Gastroesophageal sphincter (tissue), 4 donors: Measurements from ENCODE around the gene IRS2. TPM values are rescaled to one million over a fixed set of nuclear protein-coding genes. Genes with fewer than 3 reads are reported as not detected.

Experiments
- ATAC-seq: fragments of 150-250 bp; one replicate; pipeline ENCODE4 v1.9.1; 2016; ENCODE audit warnings: mild to moderate bottlenecking, moderate library complexity
- H3K27ac ChIP-seq, 4 donors: fragments of 200-600 bp; sonication (generic) in 3 of 4; 1 replicate in 3 of 4; 2 replicates in 1 of 4; pipeline ENCODE4 v1.5.1; 2016 to 2019
- H3K27me3 ChIP-seq: fragments of 200-600 bp; sonication (generic); one replicate; pipeline ENCODE4 v1.5.1; 2019
- H3K36me3 ChIP-seq, 2 donors: fragments of 200-600 bp; sonication (generic); one replicate each; pipeline ENCODE4 v1.5.1; 2019; ENCODE audit warnings: control low read depth in 1 of 2
- H3K4me1 ChIP-seq, 3 donors: fragments of 200-600 bp; sonication (generic); 1 replicate in 2 of 3; 2 replicates in 1 of 3; pipeline ENCODE4 v1.5.1; 2016 to 2019; ENCODE audit warnings: control low read depth in 2 of 3
- H3K4me3 ChIP-seq, 2 donors: fragments of 200-600 bp; sonication (generic); one replicate each; pipeline ENCODE4 v1.5.1; 2019; ENCODE audit warnings: mild to moderate bottlenecking in 1 of 2, moderate library complexity in 1 of 2
- H3K9me3 ChIP-seq, 3 donors: fragments of 200-600 bp; sonication (generic); one replicate each; pipeline ENCODE4 v1.5.1; 2017 to 2019; ENCODE audit warnings: control low read depth in 2 of 3
- CTCF ChIP-seq, 4 experiments: fragments of 200-600 bp in 2 of 4; fragments of 450-650 bp in 2 of 4; sonication (generic) in 1 of 4; IDR thresholded peaks; one replicate each; pipeline ENCODE4 v1.5.1; 2017 to 2019; ENCODE audit warnings: antibody characterized with exemption in 4 of 4, mild to moderate bottlenecking in 2 of 4, moderate library complexity in 2 of 4
- EP300 ChIP-seq: sonication (generic); formaldehyde crosslinking; IDR thresholded peaks from one replicate; pipeline ENCODE4 v1.6.1; 2017; ENCODE audit warnings: antibody characterized with exemption, mild to moderate bottlenecking
- POLR2A ChIP-seq, 2 donors: fragments of 450-650 bp; IDR thresholded peaks; one replicate each; pipeline ENCODE4 v1.6.1; 2017; ENCODE audit warnings: antibody characterized with exemption in 2 of 2, mild to moderate bottlenecking in 2 of 2, moderate library complexity in 1 of 2
- POLR2AphosphoS5 ChIP-seq: sonication (generic); formaldehyde crosslinking; IDR thresholded peaks from one replicate; pipeline ENCODE4 v1.6.1; 2017; ENCODE audit warnings: antibody characterized with exemption
- WGBS, 2 donors: methylation state at CpG; one replicate each; pipeline ENCODE4 v1.1.5; 2018; ENCODE audit warnings: low coverage in 1 of 2; 5-methylcytosine and 5-hydroxymethylcytosine counted together
- total RNA-seq, 4 donors: library from RNA; depleted of rRNA; stranded (reverse); fragments of >200 nt; gene quantifications; one replicate each; pipeline ENCODE4 v1.1.0, GENCODE V29; 2016

Gene IRS2
- total RNA-seq, 4 donors from 2014 or later: 29.8 to 69.3 (median 49.4) TPM

- 74 to 76% methylated on average over 2 to 3 of the region's 6 CpGs for WGBS, 2 donors
- Histone ChIP-seq H3K9me3 (no peaks in the 10 kb centered on the region), H3K27ac (no peak overlapping the region), H3K36me3 (no peaks in the 10 kb centered on the region), H3K4me1 (no peaks in the 10 kb centered on the region), H3K27me3 (no peaks in the 10 kb centered on the region), H3K4me3 (no peak overlapping the region)
- no peak for TF ChIP-seq EP300
- no peak for TF ChIP-seq POLR2AphosphoS5
- no peak for TF ChIP-seq POLR2A (IDR thresholded peaks at IDR 0.05)
- no peak for TF ChIP-seq CTCF (IDR thresholded peaks at IDR 0.05)
- no peak for ATAC-seq
These were observed 61.8 kb downstream of the IRS2 start for GRCh38 chr13:109724603-109725002.

- ATAC-seq: no peak
- TF ChIP-seq POLR2A (IDR thresholded peaks at IDR 0.05): no peak
- no peaks in the 10 kb centered on the region for H3K36me3 ChIP-seq
- no peak overlapping the region for H3K4me3 ChIP-seq
- no peak overlapping the region for H3K27ac ChIP-seq
- H3K9me3 ChIP-seq: no peaks in the 10 kb centered on the region
- no peaks in the 10 kb centered on the region for H3K27me3 ChIP-seq
- 65 to 83% methylated on average over 2 to 3 of the region's 3 CpGs for WGBS, 2 donors
- H3K4me1 ChIP-seq: no peaks in the 10 kb centered on the region
These were observed 63.3 kb downstream of the IRS2 start for GRCh38 chr13:109723046-109723445.

GRCh38 chr13:109722068-109722467 is 64.3 kb downstream of the IRS2 start:
- Histone ChIP-seq H3K4me1 (no peaks in the 10 kb centered on the region), H3K9me3 (no peaks in the 10 kb centered on the region), H3K36me3 (no peaks in the 10 kb centered on the region), H3K27me3 (no peaks in the 10 kb centered on the region), H3K4me3 (no peak overlapping the region), H3K27ac (no peak overlapping the region)
- TF ChIP-seq CTCF (IDR thresholded peaks at IDR 0.05) (no peak), POLR2A (IDR thresholded peaks at IDR 0.05) (no peak), POLR2AphosphoS5 (no peak), EP300 (no peak)
- no peak for ATAC-seq
- 43 to 75% methylated on average over 2 to 4 of the region's 6 CpGs for WGBS, 2 donors

GRCh38 chr13:109720758-109721184 is 65.6 kb downstream of the IRS2 start:
- no peaks in the 10 kb centered on the region for H3K36me3 ChIP-seq
- H3K27me3 ChIP-seq: no peaks in the 10 kb centered on the region
- no peak overlapping the region for H3K27ac ChIP-seq
- H3K4me1 ChIP-seq: no peaks in the 10 kb centered on the region
- TF ChIP-seq POLR2A (IDR thresholded peaks at IDR 0.05) (no peak), CTCF (IDR thresholded peaks at IDR 0.05) (no peak), EP300 (no peak), POLR2AphosphoS5 (no peak)
- H3K9me3 ChIP-seq: no peaks in the 10 kb centered on the region
- WGBS, 2 donors: 60 to 61% methylated on average over 3 to 5 of the region's 5 CpGs
- H3K4me3 ChIP-seq: no peak overlapping the region
- ATAC-seq: no peak

- Histone ChIP-seq H3K4me3 (no peak overlapping the region), H3K27me3 (no peaks in the 10 kb centered on the region), H3K36me3 (no peaks in the 10 kb centered on the region), H3K27ac (no peak overlapping the region), H3K4me1 (no peaks in the 10 kb centered on the region), H3K9me3 (no peaks in the 10 kb centered on the region)
- WGBS, 2 donors: 70 to 93% methylated on average over 5 of the region's 7 CpGs
- TF ChIP-seq CTCF (IDR thresholded peaks at IDR 0.05) (no peak), POLR2A (IDR thresholded peaks at IDR 0.05) (no peak), EP300 (no peak), POLR2AphosphoS5 (no peak)
- no peak for ATAC-seq
These were observed 66.3 kb downstream of the IRS2 start for GRCh38 chr13:109719962-109720646.
